HFF-Myc (cell line): Measurements from ENCODE around the gene STRIP2.
"Not testable (repeated sequence)": the region's sequence is repeated elsewhere in the genome, so short reads cannot be mapped to it uniquely, and the experiment has no call there.

Experiments used
- DNase-seq: peaks from one replicate; pipeline ENCODE4 v3.0.0-alpha.2; 2011; ENCODE audit warnings: low read depth; ENCODE audit errors: extremely low read depth
- H3K4me3 ChIP-seq: replicated peaks from 2 replicates; pipeline ENCODE4 v1.5.1; 2011; ENCODE audit warnings: low read depth, mild to moderate bottlenecking, control low read depth, low read length
- CTCF ChIP-seq: IDR thresholded peaks from 2 replicates; pipeline ENCODE4 v1.5.1; 2012; ENCODE audit warnings: mild to moderate bottlenecking, low read depth, low read length, control low read depth; ENCODE audit errors: missing control alignments

STRIP2 gene

GRCh38 chr7:129401228-129401966 lies 32.8 kb upstream of the STRIP2 start:
- H3K4me3 ChIP-seq: no peak overlapping the region
- no peak for TF ChIP-seq CTCF
- DNase-seq: no peak

GRCh38 chr7:129401967-129402860 lies 32.0 kb upstream of the STRIP2 start:
- no peak overlapping the region for H3K4me3 ChIP-seq
- no peak for DNase-seq
- no peak for TF ChIP-seq CTCF

GRCh38 chr7:129405527-129405926 lies 28.7 kb upstream of the STRIP2 start:
- H3K4me3 ChIP-seq: no peak overlapping the region
- no peak for TF ChIP-seq CTCF
- no peak for DNase-seq

- not testable (repeated sequence) for H3K4me3 ChIP-seq, DNase-seq
Observed at GRCh38 chr7:129410238-129410637, 24.0 kb upstream of the STRIP2 start.

- no peak overlapping the region for H3K4me3 ChIP-seq
- no peak for TF ChIP-seq CTCF
- DNase-seq: no peak
Observed at GRCh38 chr7:129412501-129412900, 21.7 kb upstream of the STRIP2 start.

GRCh38 chr7:129417073-129417472 lies 17.2 kb upstream of the STRIP2 start:
- no peak for TF ChIP-seq CTCF
- DNase-seq: no peak
- no peak overlapping the region for H3K4me3 ChIP-seq

- no peak overlapping the region for H3K4me3 ChIP-seq
- no peak for DNase-seq
- no peak for TF ChIP-seq CTCF
Observed at GRCh38 chr7:129421717-129422250, 12.4 kb upstream of the STRIP2 start.
